OCI-LY7 (cell line): ENCODE results near the gene ZC3H4. TPM values are rescaled to one million over a fixed set of nuclear protein-coding genes. Genes with fewer than 3 reads are reported as not detected.

Experiments used
- BruUV-seq: library from RNA; stranded (reverse); fragments of 400-500 nt; replicated peaks from 2 replicates; lab custom pipeline; 2021; lab: Mats Ljungman, UMichigan
- CTCF ChIA-PET: fragments of 300-600 bp; sonication (Branson Sonifier 250); formaldehyde crosslinking; loops from one replicate; lab custom pipeline; 2022; ENCODE audit warnings: antibody characterized with exemption; ENCODE audit not compliant: unreplicated experiment; lab: Charles Lee
- POLR2A ChIA-PET: fragments of 300-600 bp; sonication (Branson Sonifier 250); formaldehyde crosslinking; loops from one replicate; lab custom pipeline; 2022; ENCODE audit warnings: antibody characterized with exemption; lab: Charles Lee
- DNase-seq: peaks from one replicate; pipeline ENCODE4 v3.0.0-alpha.2; 2015; ENCODE audit warnings: low spot score
- H2AFZ ChIP-seq: fragments of 200-600 bp; sonication (generic), shearing (Covaris generic); 2 replicates; pipeline ENCODE4 v1.6.1; 2014; ENCODE audit warnings: mild to moderate bottlenecking, antibody characterized with exemption, low read length, moderate library complexity
- H3K27ac ChIP-seq: fragments of 200-600 bp; sonication (generic); 2 replicates; pipeline ENCODE4 v1.5.1; 2014; ENCODE audit warnings: mixed run types, low read depth, mild to moderate bottlenecking, moderate library complexity, low read length, inconsistent platforms; ENCODE audit not compliant: poor library complexity, severe bottlenecking
- H3K36me3 ChIP-seq: fragments of 200-600 bp; sonication (generic); 2 replicates; pipeline ENCODE4 v1.6.1; 2014; ENCODE audit warnings: mild to moderate bottlenecking, antibody characterized with exemption, low read length, moderate library complexity, mixed read lengths; ENCODE audit not compliant: insufficient read depth
- H3K4me1 ChIP-seq: fragments of 200-600 bp; sonication (generic); 2 replicates; pipeline ENCODE4 v1.5.1; 2014; ENCODE audit warnings: mild to moderate bottlenecking, low read length; ENCODE audit not compliant: insufficient read depth, poor library complexity, severe bottlenecking
- H3K4me2 ChIP-seq: fragments of 200-600 bp; sonication (generic); 2 replicates; pipeline ENCODE4 v1.6.1; 2014; ENCODE audit warnings: mild to moderate bottlenecking, low read length
- H3K4me3 ChIP-seq: fragments of 200-600 bp; sonication (generic); 2 replicates; pipeline ENCODE4 v1.5.1; 2014; ENCODE audit warnings: mild to moderate bottlenecking, low read depth, low read length; ENCODE audit not compliant: poor library complexity, severe bottlenecking
- H3K79me2 ChIP-seq: fragments of 200-600 bp; sonication (generic); 2 replicates; pipeline ENCODE4 v1.6.1; 2016; ENCODE audit warnings: low read depth, mild to moderate bottlenecking, low read length, moderate library complexity, mixed read lengths; ENCODE audit not compliant: insufficient read depth
- H3K9me2 ChIP-seq: fragments of 200-600 bp; sonication (generic); 2 replicates; pipeline ENCODE4 v1.6.1; 2016; ENCODE audit warnings: mild to moderate bottlenecking, low read length, mixed read lengths; ENCODE audit not compliant: insufficient read depth
- H3K9me3 ChIP-seq: fragments of 200-600 bp; sonication (generic); 2 replicates; pipeline ENCODE4 v1.6.1; 2014; ENCODE audit warnings: mild to moderate bottlenecking, mixed run types, low read length, mixed read lengths
- H4K20me1 ChIP-seq: fragments of 200-600 bp; sonication (generic); 2 replicates; pipeline ENCODE4 v1.6.1; 2014; ENCODE audit warnings: mild to moderate bottlenecking, antibody characterized with exemption, low read length, moderate library complexity, mixed read lengths; ENCODE audit not compliant: insufficient read depth
- EZH2phosphoT487 ChIP-seq: fragments of 200-600 bp; sonication (generic); IDR thresholded peaks from 2 replicates; pipeline ENCODE4 v1.6.1; 2018; ENCODE audit warnings: low read depth, borderline replicate concordance, mild to moderate bottlenecking, mixed run types, antibody characterized with exemption, low read length, moderate library complexity, mixed read lengths
- intact Hi-C: fragments of 100-400 bp; cut with micrococcal nuclease; formaldehyde crosslinking; loops from one replicate; pipeline ENCODE4 v1.10.0; 2022; ENCODE audit not compliant: unreplicated experiment
- total RNA-seq, 2 experiments: library from RNA; depleted of rRNA in 1 of 2; stranded (reverse); fragments of >200 nt in 1 of 2; shearing (Covaris generic) in 1 of 2; gene quantifications; 2 replicates each; pipeline ENCODE4 v1.2.3, GENCODE V29; 2014 to 2022
- TF ChIP-seq, protein P1 (sequence below): fragments of 200-600 bp; sonication (generic); conservative IDR thresholded peaks from 2 replicates; pipeline ENCODE4 v1.5.1; 2014; ENCODE audit warnings: mild to moderate bottlenecking, antibody characterized with exemption, low read length, moderate library complexity, mixed read lengths

ZC3H4 gene
- total RNA-seq, 2 experiments from 2014 or later = 23.0 to 76.8 TPM

DNA sequence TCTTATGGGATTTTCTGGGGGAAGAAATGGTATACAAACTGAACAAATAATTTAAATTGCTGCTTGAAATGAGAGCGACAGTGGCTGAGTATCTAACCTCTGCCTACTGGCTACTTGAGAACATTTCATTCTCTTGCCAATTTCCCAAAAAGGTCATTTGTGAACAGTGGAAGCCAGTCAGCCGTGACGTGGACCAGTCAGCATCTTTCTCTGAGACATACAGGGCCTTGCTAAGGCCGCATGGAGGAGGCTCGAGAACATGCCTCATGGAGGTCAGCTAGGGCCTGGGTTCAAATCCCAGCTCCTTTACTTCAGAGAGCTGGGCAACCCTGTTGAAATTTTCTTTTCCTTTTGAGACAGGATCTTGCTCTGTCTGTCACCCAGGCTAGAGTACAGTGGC is 20.3 kb downstream of the ZC3H4 start:
- Histone ChIP-seq H2AFZ (no peak overlapping the region), H3K79me2 (peaks cover 35% of the 10 kb centered on the region), H4K20me1 (no peaks in the 10 kb centered on the region), H3K4me2 (no peak overlapping the region), H3K4me1 (no peaks in the 10 kb centered on the region), H3K9me2 (no peaks in the 10 kb centered on the region), H3K9me3 (no peaks in the 10 kb centered on the region), H3K27ac (no peak overlapping the region), H3K36me3 (peaks cover 96% of the 10 kb centered on the region), H3K4me3 (no peak overlapping the region)
- BruUV-seq = no TSS peak
- no peak for DNase-seq
- ChIA-PET POLR2A (interaction anchor here (0.6 kb wide), 1 partner anchor 50 kb away, joined by 5 read pairs; no protein-coding TSS in a partner anchor), CTCF (no interaction called here)
- intact Hi-C loops = no loop called here
- TF ChIP-seq, protein P1, sequence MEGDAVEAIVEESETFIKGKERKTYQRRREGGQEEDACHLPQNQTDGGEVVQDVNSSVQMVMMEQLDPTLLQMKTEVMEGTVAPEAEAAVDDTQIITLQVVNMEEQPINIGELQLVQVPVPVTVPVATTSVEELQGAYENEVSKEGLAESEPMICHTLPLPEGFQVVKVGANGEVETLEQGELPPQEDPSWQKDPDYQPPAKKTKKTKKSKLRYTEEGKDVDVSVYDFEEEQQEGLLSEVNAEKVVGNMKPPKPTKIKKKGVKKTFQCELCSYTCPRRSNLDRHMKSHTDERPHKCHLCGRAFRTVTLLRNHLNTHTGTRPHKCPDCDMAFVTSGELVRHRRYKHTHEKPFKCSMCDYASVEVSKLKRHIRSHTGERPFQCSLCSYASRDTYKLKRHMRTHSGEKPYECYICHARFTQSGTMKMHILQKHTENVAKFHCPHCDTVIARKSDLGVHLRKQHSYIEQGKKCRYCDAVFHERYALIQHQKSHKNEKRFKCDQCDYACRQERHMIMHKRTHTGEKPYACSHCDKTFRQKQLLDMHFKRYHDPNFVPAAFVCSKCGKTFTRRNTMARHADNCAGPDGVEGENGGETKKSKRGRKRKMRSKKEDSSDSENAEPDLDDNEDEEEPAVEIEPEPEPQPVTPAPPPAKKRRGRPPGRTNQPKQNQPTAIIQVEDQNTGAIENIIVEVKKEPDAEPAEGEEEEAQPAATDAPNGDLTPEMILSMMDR = no peak
- TF ChIP-seq EZH2phosphoT487 = no peak

DNA sequence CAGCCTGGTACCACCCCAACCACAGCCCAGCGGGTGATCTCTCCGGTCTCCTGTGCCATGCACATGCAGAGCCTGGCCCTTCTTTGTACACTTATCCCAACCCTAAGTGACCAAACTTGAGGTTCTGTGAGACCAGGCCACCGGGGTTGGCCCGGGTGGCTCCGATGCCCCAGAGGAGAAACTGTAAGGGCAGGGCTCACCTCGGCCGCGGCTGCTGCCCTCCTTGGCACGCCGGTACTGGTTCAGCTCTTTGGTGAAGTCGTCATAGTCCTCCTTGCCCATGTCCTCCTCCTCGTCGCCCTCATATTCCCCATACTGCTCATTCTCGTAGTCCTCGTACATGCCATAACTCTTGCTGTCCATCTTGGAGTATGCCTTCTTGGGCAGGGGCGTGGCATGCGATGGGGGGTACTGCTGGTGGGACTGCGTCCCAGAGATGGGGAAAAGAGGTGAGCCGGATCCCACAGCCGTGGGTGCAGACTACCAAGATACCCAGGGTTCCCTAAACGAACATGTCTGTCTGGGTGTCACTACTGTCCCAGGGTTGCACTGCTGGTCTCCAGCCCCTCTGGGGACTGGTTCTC is 23.7 kb downstream of the ZC3H4 start:
- no peak overlapping the region for H3K4me3 ChIP-seq
- H4K20me1 ChIP-seq = no peaks in the 10 kb centered on the region
- H3K9me3 ChIP-seq = no peaks in the 10 kb centered on the region
- H3K9me2 ChIP-seq = no peaks in the 10 kb centered on the region
- BruUV-seq = no TSS peak
- H3K36me3 ChIP-seq = peaks cover 97% of the 10 kb centered on the region
- CTCF ChIA-PET = no interaction called here
- intact Hi-C loops = no loop called here
- H3K4me1 ChIP-seq = no peaks in the 10 kb centered on the region
- no peak for TF ChIP-seq EZH2phosphoT487
- TF ChIP-seq, protein P1 = no peak
- no peak overlapping the region for H3K27ac ChIP-seq
- POLR2A ChIA-PET = no interaction called here
- no peak overlapping the region for H2AFZ ChIP-seq
- no peak overlapping the region for H3K4me2 ChIP-seq
- 0 out of 2 replicates have a peak, but pooled peaks cover 3% of the 10 kb centered on the region for H3K79me2 ChIP-seq
- no peak for DNase-seq

DNA sequence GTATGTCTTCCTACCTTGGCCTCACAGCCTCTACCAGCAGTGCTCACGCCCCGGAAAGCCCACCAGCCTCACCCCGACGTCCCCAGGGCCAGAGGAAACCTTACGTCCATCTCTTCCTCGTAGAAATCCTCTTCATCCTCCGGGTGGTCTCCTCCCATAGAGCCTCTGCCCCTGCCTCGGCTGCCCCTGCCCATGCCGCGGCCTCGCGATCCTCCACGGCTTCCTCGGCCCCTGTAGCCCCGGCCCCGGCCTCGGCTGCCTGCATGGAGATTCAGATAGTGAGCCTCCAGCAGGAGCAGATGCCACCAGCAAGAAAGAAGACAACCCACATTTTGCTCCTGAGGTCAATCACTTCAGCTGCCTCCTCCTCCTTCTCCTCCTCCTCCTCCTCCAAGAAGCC is 27.3 kb downstream of the ZC3H4 start:
- Histone ChIP-seq H3K4me1 (no peaks in the 10 kb centered on the region), H3K9me3 (no peaks in the 10 kb centered on the region), H3K4me3 (no peak overlapping the region), H3K27ac (no peak overlapping the region), H4K20me1 (no peaks in the 10 kb centered on the region), H3K36me3 (peaks cover 100% of the 10 kb centered on the region), H3K9me2 (no peaks in the 10 kb centered on the region), H2AFZ (no peak overlapping the region), H3K79me2 (no peaks in the 10 kb centered on the region), H3K4me2 (no peak overlapping the region)
- TF ChIP-seq, protein P1 = no peak
- no peak for TF ChIP-seq EZH2phosphoT487
- DNase-seq = no peak
- ChIA-PET CTCF (no interaction called here), POLR2A (no interaction called here)
- BruUV-seq = no TSS peak
- intact Hi-C loops = no loop called here
